GM20431 (cell line): ENCODE data around the gene SMAD6.
"Not testable (repeated sequence)": the region's sequence is repeated elsewhere in the genome, so short reads cannot be mapped to it uniquely, and the experiment has no call there.

Source experiments
- in situ Hi-C: fragments of 300-500 bp; cut with MseI, MboI; formaldehyde crosslinking; loops from one replicate; pipeline ENCODE4 v1.15.0; 2020; ENCODE audit warnings: low sequenced_read_pairs; ENCODE audit not compliant: unreplicated experiment

SMAD6 gene

GRCh38 chr15:66674756-66675155, 27.3 kb upstream of the SMAD6 start:
- in situ Hi-C loops, result no loop called here

GRCh38 chr15:66675446-66675845, 26.6 kb upstream of the SMAD6 start:
- in situ Hi-C loops, result no loop called here

GRCh38 chr15:66677336-66677735, 24.7 kb upstream of the SMAD6 start:
- in situ Hi-C loops, result no loop called here

- in situ Hi-C loops, result no loop called here
Measured at GRCh38 chr15:66679061-66679656, 22.9 kb upstream of the SMAD6 start.

- in situ Hi-C loops, result no loop called here
Measured at GRCh38 chr15:66679657-66680108, 22.4 kb upstream of the SMAD6 start.

- in situ Hi-C loops, result no loop called here
Measured at GRCh38 chr15:66680502-66680901, 21.5 kb upstream of the SMAD6 start.

- in situ Hi-C loops, result no loop called here
Measured at GRCh38 chr15:66681395-66681794, 20.6 kb upstream of the SMAD6 start.

- in situ Hi-C loops, result no loop called here
Measured at GRCh38 chr15:66682246-66682645, 19.8 kb upstream of the SMAD6 start.

- in situ Hi-C loops, result no loop called here
Measured at GRCh38 chr15:66682865-66683264, 19.2 kb upstream of the SMAD6 start.

- in situ Hi-C loops, result no loop called here
Measured at GRCh38 chr15:66684136-66684681, 17.8 kb upstream of the SMAD6 start.

GRCh38 chr15:66685638-66686150, 16.3 kb upstream of the SMAD6 start:
- in situ Hi-C loops, result no loop called here

- in situ Hi-C loops, result not testable (repeated sequence)
Measured at GRCh38 chr15:66690912-66691311, 11.1 kb upstream of the SMAD6 start.

GRCh38 chr15:66691727-66692126, 10.3 kb upstream of the SMAD6 start:
- in situ Hi-C loops, result no loop called here

GRCh38 chr15:66692391-66692790, 9.6 kb upstream of the SMAD6 start:
- in situ Hi-C loops, result no loop called here

- in situ Hi-C loops, result no loop called here
Measured at GRCh38 chr15:66692808-66693596, 9.0 kb upstream of the SMAD6 start.

GRCh38 chr15:66696770-66697169, 5.3 kb upstream of the SMAD6 start:
- in situ Hi-C loops, result no loop called here

GRCh38 chr15:66698318-66698961, 3.6 kb upstream of the SMAD6 start:
- in situ Hi-C loops, result no loop called here

GRCh38 chr15:66698971-66699370, 3.1 kb upstream of the SMAD6 start:
- in situ Hi-C loops, result no loop called here

GRCh38 chr15:66700412-66700801, 1.6 kb upstream of the SMAD6 start:
- in situ Hi-C loops, result no loop called here

- in situ Hi-C loops, result no loop called here
Measured at GRCh38 chr15:66700802-66701421, 1.1 kb upstream of the SMAD6 start.
